HG03039 (cell line): Measurements from ENCODE around the gene COX7A2L.

Source experiments
- ATAC-seq: cut with Tn5 transposase; IDR thresholded peaks from one replicate; pipeline ENCODE4 v1.9.1; 2021; ENCODE audit warnings: mild to moderate bottlenecking, moderate library complexity; ENCODE audit not compliant: unreplicated experiment

COX7A2L gene

GRCh38 chr2:42321452-42322064 lies 39.5 kb downstream of the COX7A2L start:
- no peak for ATAC-seq

GRCh38 chr2:42319265-42319664 lies 41.8 kb downstream of the COX7A2L start:
- ATAC-seq = no peak

GRCh38 chr2:42317945-42318344 lies 43.1 kb downstream of the COX7A2L start:
- ATAC-seq = no peak

GRCh38 chr2:42317486-42317885 lies 43.5 kb downstream of the COX7A2L start:
- no peak for ATAC-seq

- ATAC-seq = no peak
Observed at GRCh38 chr2:42316910-42317309, 44.1 kb downstream of the COX7A2L start.

GRCh38 chr2:42315844-42316470 lies 45.1 kb downstream of the COX7A2L start:
- ATAC-seq = no peak

GRCh38 chr2:42314892-42315468 lies 46.0 kb downstream of the COX7A2L start:
- ATAC-seq = no peak

- ATAC-seq = no peak
Observed at GRCh38 chr2:42312106-42312505, 48.9 kb downstream of the COX7A2L start.

GRCh38 chr2:42310007-42310515 lies 51.0 kb downstream of the COX7A2L start:
- ATAC-seq = no peak

GRCh38 chr2:42309366-42309765 lies 51.7 kb downstream of the COX7A2L start:
- no peak for ATAC-seq

- ATAC-seq = no peak
Observed at GRCh38 chr2:42307180-42307579, 53.8 kb downstream of the COX7A2L start.

GRCh38 chr2:42304059-42304713 lies 56.8 kb downstream of the COX7A2L start:
- ATAC-seq = no peak

GRCh38 chr2:42303252-42303651 lies 57.8 kb downstream of the COX7A2L start:
- ATAC-seq = no peak

- no peak for ATAC-seq
Observed at GRCh38 chr2:42300527-42300926, 60.5 kb downstream of the COX7A2L start.
